MM.1S (cell line): ENCODE data around the gene TAOK1.

Experiments used
- DNase-seq: peaks from one replicate; pipeline ENCODE4 v3.0.0-alpha.2; 2015
- H2AFZ ChIP-seq: fragments of 300-600 bp; sonication (generic); 2 replicates; pipeline ENCODE4 v1.6.0; 2016; ENCODE audit warnings: antibody characterized with exemption, low read length
- H3F3A ChIP-seq: fragments of 300-600 bp; sonication (generic); 2 replicates; pipeline ENCODE4 v1.6.1; 2016; ENCODE audit warnings: mild to moderate bottlenecking, antibody characterized with exemption, low read length, moderate library complexity, mixed read lengths; ENCODE audit not compliant: insufficient read depth
- H3K27ac ChIP-seq: fragments of 300-600 bp; sonication (generic); 2 replicates; pipeline ENCODE4 v1.5.1; 2016; ENCODE audit warnings: mild to moderate bottlenecking, low read length
- H3K27me3 ChIP-seq: fragments of 300-600 bp; sonication (generic); replicated peaks from 2 replicates; pipeline ENCODE4 v1.6.0; 2016; ENCODE audit warnings: low read length; ENCODE audit not compliant: insufficient read depth
- H3K36me3 ChIP-seq: fragments of 300-600 bp; sonication (generic); replicated peaks from 2 replicates; pipeline ENCODE4 v1.6.1; 2016; ENCODE audit warnings: mild to moderate bottlenecking, low read length, mixed read lengths; ENCODE audit not compliant: insufficient read depth
- H3K4me1 ChIP-seq: fragments of 300-600 bp; sonication (generic); 2 replicates; pipeline ENCODE4 v1.6.1; 2016; ENCODE audit warnings: low read length, mixed read lengths
- H3K4me2 ChIP-seq: fragments of 300-600 bp; sonication (generic); 2 replicates; pipeline ENCODE4 v1.6.0; 2016; ENCODE audit warnings: low read depth, low read length
- H3K4me3 ChIP-seq: fragments of 300-600 bp; sonication (generic); 2 replicates; pipeline ENCODE4 v1.5.1; 2016; ENCODE audit warnings: low read length, mixed read lengths
- H3K79me2 ChIP-seq: fragments of 300-600 bp; sonication (generic); 2 replicates; pipeline ENCODE4 v1.6.1; 2016; ENCODE audit warnings: mixed run types, low read length, mixed read lengths
- H3K9ac ChIP-seq: fragments of 300-600 bp; sonication (generic); 2 replicates; pipeline ENCODE4 v1.6.1; 2016; ENCODE audit warnings: low read length, mixed read lengths
- H3K9me2 ChIP-seq: fragments of 300-600 bp; sonication (generic); replicated peaks from 2 replicates; pipeline ENCODE4 v1.6.1; 2016; ENCODE audit warnings: mild to moderate bottlenecking, low read length, mixed read lengths; ENCODE audit not compliant: insufficient read depth
- H3K9me3 ChIP-seq: fragments of 300-600 bp; sonication (generic); replicated peaks from 2 replicates; pipeline ENCODE4 v1.6.1; 2016; ENCODE audit warnings: mild to moderate bottlenecking, low read length, mixed read lengths; ENCODE audit not compliant: insufficient read depth
- H4K20me1 ChIP-seq: fragments of 300-600 bp; sonication (generic); 2 replicates; pipeline ENCODE4 v1.6.1; 2016; ENCODE audit warnings: mild to moderate bottlenecking, low read length, moderate library complexity, mixed read lengths; ENCODE audit not compliant: insufficient read depth
- CTCF ChIP-seq: fragments of 300-600 bp; sonication (generic); IDR thresholded peaks from 2 replicates; pipeline ENCODE4 v1.5.1; 2016; ENCODE audit warnings: antibody characterized with exemption, low read length, mixed read lengths
- EZH2 ChIP-seq: fragments of 300-600 bp; sonication (generic); optimal IDR thresholded peaks from 2 replicates; pipeline ENCODE3; 2017; ENCODE audit warnings: low read depth, mild to moderate bottlenecking, antibody characterized with exemption, low read length, mixed read lengths
- EZH2phosphoT487 ChIP-seq: fragments of 300-600 bp; sonication (generic); IDR thresholded peaks from 2 replicates; pipeline ENCODE4 v1.6.1; 2018; ENCODE audit warnings: antibody characterized with exemption, low read length

Gene TAOK1

GRCh38 chr17:29401258-29401657, 11.1 kb downstream of the TAOK1 start:
- Histone ChIP-seq H3K4me1 (no peaks in the 10 kb centered on the region), H4K20me1 (no peaks in the 10 kb centered on the region), H3K36me3 (no peaks in the 10 kb centered on the region), H3K79me2 (peaks cover 50% of the 10 kb centered on the region), H3K27me3 (no peaks in the 10 kb centered on the region), H3K27ac (no peak overlapping the region), H3F3A (no peaks in the 10 kb centered on the region; the same call in 1 of the 2 replicates), H3K4me2 (no peak overlapping the region), H3K9me2 (no peaks in the 10 kb centered on the region), H3K9ac (no peak overlapping the region), H3K4me3 (no peak overlapping the region), H2AFZ (no peak overlapping the region), H3K9me3 (no peaks in the 10 kb centered on the region)
- no peak for DNase-seq
- TF ChIP-seq EZH2phosphoT487 (no peak), EZH2 (no peak), CTCF (no peak)

DNA sequence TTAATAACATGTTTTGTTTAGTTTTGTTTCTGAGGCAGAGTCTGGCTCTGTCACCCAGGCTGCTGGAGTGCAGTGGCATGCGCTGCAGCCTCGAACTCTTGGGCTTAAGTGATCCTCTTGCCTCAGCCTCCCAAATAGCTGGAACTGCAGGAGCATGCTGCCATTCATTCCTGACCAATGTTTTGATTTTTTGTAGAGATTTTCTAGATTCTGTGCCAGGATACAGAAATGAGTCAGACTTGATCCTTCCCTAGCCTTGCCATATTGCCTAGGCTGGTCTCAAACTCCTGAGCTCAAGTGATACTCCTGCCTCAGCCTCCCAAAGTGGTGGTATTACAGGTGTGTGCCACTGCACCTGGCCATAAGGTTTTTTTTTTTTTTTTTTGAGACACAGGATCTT, 17.7 kb downstream of the TAOK1 start:
- peaks cover 50% of the 10 kb centered on the region for H3K79me2 ChIP-seq
- H3K36me3 ChIP-seq: no peaks in the 10 kb centered on the region
- H3F3A ChIP-seq: no peaks in the 10 kb centered on the region; the same call in 1 of the 2 replicates
- no peak overlapping the region for H3K27ac ChIP-seq
- no peaks in the 10 kb centered on the region for H4K20me1 ChIP-seq
- H3K27me3 ChIP-seq: no peaks in the 10 kb centered on the region
- H3K4me3 ChIP-seq: no peak overlapping the region
- no peak overlapping the region for H2AFZ ChIP-seq
- TF ChIP-seq EZH2phosphoT487 (no peak), CTCF (no peak), EZH2 (no peak)
- no peaks in the 10 kb centered on the region for H3K9me2 ChIP-seq
- no peak for DNase-seq
- H3K9me3 ChIP-seq: no peaks in the 10 kb centered on the region
- no peak overlapping the region for H3K4me2 ChIP-seq
- H3K9ac ChIP-seq: no peak overlapping the region
- no peaks in the 10 kb centered on the region for H3K4me1 ChIP-seq

DNA sequence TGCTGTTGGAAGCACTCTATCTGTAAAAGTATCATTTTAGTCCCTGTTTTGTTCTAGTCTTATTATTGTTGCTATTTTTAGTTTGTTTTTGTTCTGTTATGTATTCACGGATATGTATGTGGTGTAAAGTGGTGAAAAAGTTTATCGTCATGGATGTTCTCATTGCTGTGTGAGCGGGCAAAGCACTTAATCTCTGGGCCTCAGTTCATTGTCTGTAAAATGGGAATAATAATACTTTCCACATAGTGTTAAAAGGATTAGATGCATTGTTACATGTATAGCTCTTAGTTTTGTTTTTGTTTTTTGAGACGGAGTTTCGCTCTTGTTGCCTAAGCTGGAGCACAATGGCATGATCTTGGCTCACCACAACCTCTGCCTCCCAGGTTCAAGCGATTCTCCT, 19.8 kb downstream of the TAOK1 start:
- no peak for DNase-seq
- no peak overlapping the region for H3K9ac ChIP-seq
- no peak overlapping the region for H3K4me2 ChIP-seq
- no peaks in the 10 kb centered on the region for H3K9me3 ChIP-seq
- H3K4me3 ChIP-seq: no peak overlapping the region
- no peaks in the 10 kb centered on the region for H4K20me1 ChIP-seq
- no peaks in the 10 kb centered on the region for H3K27me3 ChIP-seq
- H3K36me3 ChIP-seq: no peaks in the 10 kb centered on the region; the same call in 1 of the 2 replicates
- no peaks in the 10 kb centered on the region; the same call in 1 of the 2 replicates for H3F3A ChIP-seq
- H3K9me2 ChIP-seq: no peaks in the 10 kb centered on the region
- TF ChIP-seq CTCF (no peak), EZH2phosphoT487 (no peak), EZH2 (no peak)
- peaks cover 41% of the 10 kb centered on the region for H3K79me2 ChIP-seq
- H2AFZ ChIP-seq: no peak overlapping the region
- H3K27ac ChIP-seq: no peak overlapping the region
- H3K4me1 ChIP-seq: no peaks in the 10 kb centered on the region
